ENCODE data around the gene TOP2B. TPM values are rescaled to one million over a fixed set of nuclear protein-coding genes. Genes with fewer than 3 reads are reported as not detected.

TOP2B gene
- total RNA-seq, 1 experiment from 2014 or later = 181 TPM

DNA sequence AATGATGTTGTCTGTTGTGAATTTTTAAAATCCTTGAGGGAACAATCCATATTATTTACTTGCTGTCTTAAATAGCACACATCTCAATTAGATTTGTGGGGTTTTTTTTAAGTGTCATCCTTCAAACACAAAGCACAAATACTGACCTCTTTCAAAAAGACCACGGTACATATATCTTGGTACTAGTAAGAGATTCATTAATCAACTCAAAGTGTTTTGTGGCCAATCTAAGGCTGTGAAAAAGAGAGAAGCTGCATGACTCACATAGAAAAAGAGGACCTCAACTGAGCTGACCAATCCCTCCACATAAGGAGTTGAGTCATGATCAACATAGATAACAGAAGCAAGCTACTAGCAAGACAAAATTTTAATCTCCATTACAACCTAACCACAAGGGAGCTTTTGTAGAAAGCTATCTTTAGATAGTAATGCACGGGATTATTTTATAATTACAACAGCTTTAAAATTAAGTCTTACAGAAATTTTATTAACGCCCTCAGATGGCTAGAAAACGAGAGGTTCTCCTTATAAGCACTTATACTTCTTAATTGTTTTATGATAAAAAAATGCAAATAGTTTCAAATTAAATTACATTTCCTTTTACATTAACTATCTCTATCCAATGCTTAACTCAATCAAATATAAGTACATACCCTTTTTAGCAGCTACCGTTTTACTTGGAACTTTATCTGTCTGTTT, 60.5 kb downstream of the TOP2B start:
- Mint-ChIP-seq H3K27me3 (ENCODE audit: low read depth) (no peaks in the 10 kb centered on the region), H3K9me3 (no peaks in the 10 kb centered on the region), H3K36me3 (ENCODE audit: insufficient read depth in 1 of 3, low read depth in 3 of 3) (peaks cover 6 to 75% (median 56%) of the 10 kb centered on the region in 3 experiments), H3K27ac (peak overlapping the region in 2 of 3 experiments; percentile 9 to 29; a peak in 1 of 7 replicates), H3K4me1 (no peaks in the 10 kb centered on the region), H3K4me3 (no peak overlapping the region)
- WGBS (ENCODE audit: extremely low coverage, insufficient read length, low lambda C conversion rate) = no CpG with 5 or more reads among the region's 5 CpGs
- Histone ChIP-seq H3K79me2 (ENCODE audit: insufficient read depth, low read length) (no peaks in the 10 kb centered on the region), H3K4me2 (ENCODE audit: insufficient read depth, insufficient read length, low read length) (no peak overlapping the region), H2BK15ac (ENCODE audit: low read depth, low read length) (no peak overlapping the region), H2BK12ac (ENCODE audit: insufficient read length, low read depth, low read length) (no peak overlapping the region), H2BK20ac (ENCODE audit: low read depth, low read length, poor library complexity, severe bottlenecking) (no peak overlapping the region), H3K4me1 (ENCODE audit: insufficient read depth, low read length) (no peaks in the 10 kb centered on the region), H4K8ac (replicated peaks; ENCODE audit: insufficient read length, low read depth, low read length) (no peak overlapping the region), H3K23ac (ENCODE audit: insufficient read length, low read depth, low read length) (no peak overlapping the region), H3K9me3 (ENCODE audit: control insufficient read depth, low read depth, low read length) (no peaks in the 10 kb centered on the region), H3K27me3 (ENCODE audit: insufficient read depth, low read length) (no peaks in the 10 kb centered on the region), H3K9ac (ENCODE audit: extremely low read depth, insufficient read length, low read length) (no peak overlapping the region), H3K27ac (ENCODE audit: insufficient read length, low read depth, low read length) (no peak overlapping the region), H2BK120ac (ENCODE audit: low read depth, low read length, poor library complexity, severe bottlenecking) (no peak overlapping the region), H2AK5ac (ENCODE audit: insufficient read length, low read length) (no peak overlapping the region), H4K20me1 (ENCODE audit: control insufficient read depth, insufficient read depth, insufficient read length) (no peaks in the 10 kb centered on the region), H3T11ph (ENCODE audit: low read length) (no peak overlapping the region), H3K18ac (ENCODE audit: insufficient read length, low read depth, low read length) (no peak overlapping the region), H4K91ac (ENCODE audit: insufficient read length, low read depth, low read length) (no peak overlapping the region), H3K4ac (ENCODE audit: low read depth, low read length) (no peak overlapping the region), H2BK5ac (ENCODE audit: insufficient read length, low read length) (no peak overlapping the region), H3K79me1 (ENCODE audit: insufficient read depth, low read depth, low read length, poor library complexity, severe bottlenecking) (no peaks in the 10 kb centered on the region), H3K23me2 (ENCODE audit: insufficient read length, low read depth, low read length, poor library complexity, severe bottlenecking) (no peaks in the 10 kb centered on the region), H3K14ac (ENCODE audit: insufficient read depth, low read length) (no peak overlapping the region), H2AFZ (ENCODE audit: low read length) (no peak overlapping the region), H3K56ac (ENCODE audit: insufficient read length, low read depth, low read length) (no peak overlapping the region), H4K5ac (ENCODE audit: insufficient read length, low read depth, low read length) (no peak overlapping the region)
- no peak for TF ChIP-seq CTCF (conservative IDR thresholded peaks at IDR 0.05)
- DNase-seq = no peak
